Left renal pelvis (tissue), 4 donors: ENCODE measurements around the gene ARHGEF26. TPM values are rescaled to one million over a fixed set of nuclear protein-coding genes. Genes with fewer than 3 reads are reported as not detected.
"Not testable (repeated sequence)": the region's sequence is repeated elsewhere in the genome, so short reads cannot be mapped to it uniquely, and the experiment has no call there.

ENCODE experiments used
- DNase-seq, 4 donors: peaks; one replicate each; pipeline ENCODE4 v3.0.0-alpha.2; 2013; ENCODE audit warnings: low read depth in 4 of 4, low spot score in 3 of 4
- polyA plus RNA-seq, 4 donors: library from polyadenylated mRNA; unstranded; fragments of 120-200 nt; gene quantifications; one replicate each; pipeline ENCODE4 v1.2.1, GENCODE V29; 2013; ENCODE audit not compliant: insufficient read length in 4 of 4

ARHGEF26 gene, protein sequence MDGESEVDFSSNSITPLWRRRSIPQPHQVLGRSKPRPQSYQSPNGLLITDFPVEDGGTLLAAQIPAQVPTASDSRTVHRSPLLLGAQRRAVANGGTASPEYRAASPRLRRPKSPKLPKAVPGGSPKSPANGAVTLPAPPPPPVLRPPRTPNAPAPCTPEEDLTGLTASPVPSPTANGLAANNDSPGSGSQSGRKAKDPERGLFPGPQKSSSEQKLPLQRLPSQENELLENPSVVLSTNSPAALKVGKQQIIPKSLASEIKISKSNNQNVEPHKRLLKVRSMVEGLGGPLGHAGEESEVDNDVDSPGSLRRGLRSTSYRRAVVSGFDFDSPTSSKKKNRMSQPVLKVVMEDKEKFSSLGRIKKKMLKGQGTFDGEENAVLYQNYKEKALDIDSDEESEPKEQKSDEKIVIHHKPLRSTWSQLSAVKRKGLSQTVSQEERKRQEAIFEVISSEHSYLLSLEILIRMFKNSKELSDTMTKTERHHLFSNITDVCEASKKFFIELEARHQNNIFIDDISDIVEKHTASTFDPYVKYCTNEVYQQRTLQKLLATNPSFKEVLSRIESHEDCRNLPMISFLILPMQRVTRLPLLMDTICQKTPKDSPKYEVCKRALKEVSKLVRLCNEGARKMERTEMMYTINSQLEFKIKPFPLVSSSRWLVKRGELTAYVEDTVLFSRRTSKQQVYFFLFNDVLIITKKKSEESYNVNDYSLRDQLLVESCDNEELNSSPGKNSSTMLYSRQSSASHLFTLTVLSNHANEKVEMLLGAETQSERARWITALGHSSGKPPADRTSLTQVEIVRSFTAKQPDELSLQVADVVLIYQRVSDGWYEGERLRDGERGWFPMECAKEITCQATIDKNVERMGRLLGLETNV
- 10 to 100 TPM; 13.6 to 18.3 (median 16.6) TPM for polyA plus RNA-seq

DNA sequence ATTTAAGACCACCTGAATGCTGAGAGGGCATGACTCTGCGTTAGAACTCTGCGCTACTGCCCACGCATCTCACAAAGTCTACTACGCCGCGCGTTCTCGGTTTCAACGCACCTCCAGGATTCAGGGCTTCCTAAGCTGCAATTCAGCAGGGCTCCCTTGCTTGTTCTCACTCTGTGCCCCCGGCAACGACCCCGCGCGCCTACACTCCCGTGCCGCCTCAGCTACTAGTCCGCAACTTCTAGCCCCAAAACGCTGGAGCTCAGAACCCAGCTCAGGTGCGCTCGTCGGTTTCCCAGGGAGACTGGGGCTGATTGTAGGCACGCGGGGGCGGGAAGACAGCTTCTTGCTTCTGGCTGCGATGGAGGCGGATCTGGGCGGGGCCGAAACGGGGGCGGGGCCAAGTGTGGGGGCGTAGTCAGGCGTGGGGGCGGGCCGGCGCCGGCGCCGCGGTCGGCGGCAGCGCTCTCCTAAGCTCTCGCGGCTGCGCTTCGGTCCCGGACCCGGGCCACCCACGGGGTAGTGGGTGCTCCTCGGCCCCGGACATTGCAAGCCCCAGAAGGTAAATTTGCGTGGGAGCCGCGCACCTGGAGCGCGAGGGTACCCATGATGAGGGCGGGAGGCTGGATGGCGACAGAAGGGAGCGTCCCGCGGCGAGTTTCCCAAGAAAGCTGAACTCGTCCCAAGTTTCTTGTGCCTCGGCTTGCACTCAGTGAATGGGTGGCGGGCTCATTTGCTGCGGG is at the start of gene ARHGEF26:
TSS of gene ARHGEF26 (plus strand) at position 430 of the 740 bp plus-strand sequence. CDS start 603 bp downstream, outside the sequence.
- DNase-seq = peak; percentile 63 to 75 (median 72)

DNA sequence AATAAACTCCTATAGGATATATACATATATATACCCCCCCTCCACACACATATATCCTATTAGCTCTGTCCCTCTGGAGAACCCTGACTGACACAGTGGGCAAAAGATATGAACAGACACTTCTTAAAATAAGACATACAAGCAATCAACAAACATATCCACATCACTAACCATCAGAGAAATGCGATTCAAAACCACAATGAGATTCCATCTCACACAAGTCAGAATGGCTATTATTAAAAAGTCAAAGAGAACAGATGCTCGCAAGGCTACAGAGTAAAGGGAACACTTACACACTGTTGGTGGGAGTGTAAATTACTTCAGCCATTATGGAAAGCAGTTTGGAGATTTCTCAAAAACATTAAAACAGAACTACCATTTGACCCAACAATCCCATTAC is 46.2 kb upstream of the ARHGEF26 start:
- no peak for DNase-seq

DNA sequence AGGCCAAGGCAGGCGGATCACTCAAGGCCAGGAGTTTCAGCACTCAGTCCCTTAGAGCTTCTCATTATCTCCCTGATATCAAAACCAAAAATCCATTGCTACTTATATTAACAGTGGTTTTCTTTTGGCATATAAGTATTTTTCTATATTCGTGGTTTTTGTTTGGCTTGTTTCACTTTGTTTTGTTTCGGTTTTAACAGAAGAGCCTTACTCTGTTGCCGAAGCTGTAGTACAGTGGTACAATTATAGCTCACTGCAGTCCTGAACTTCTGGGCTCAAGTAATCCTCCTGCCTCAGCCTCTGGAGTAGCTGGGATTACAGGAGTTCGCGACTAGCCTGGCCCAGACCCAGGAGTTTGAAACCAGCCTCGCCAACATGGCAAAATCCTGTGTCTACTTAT is 42.5 kb upstream of the ARHGEF26 start:
- no peak for DNase-seq

DNA sequence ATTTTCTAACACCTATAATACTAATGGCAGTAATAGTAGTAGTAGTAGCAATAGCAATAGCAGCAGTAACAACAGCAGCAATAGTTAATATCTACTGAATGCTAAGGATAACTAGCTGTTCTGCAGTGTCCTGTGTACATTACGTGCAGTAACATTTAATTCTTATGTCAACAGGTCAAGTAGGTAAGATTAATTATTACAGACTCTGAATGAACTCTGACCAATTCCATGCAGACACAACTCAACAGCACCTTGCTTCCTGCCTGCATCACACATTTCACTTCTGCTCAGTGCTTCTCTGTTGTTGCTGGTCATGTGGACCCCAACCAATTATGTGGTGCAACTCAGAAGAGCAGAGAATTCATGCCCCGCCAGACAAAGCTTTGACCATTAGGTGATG is 39.9 kb upstream of the ARHGEF26 start:
- DNase-seq = no peak

DNA sequence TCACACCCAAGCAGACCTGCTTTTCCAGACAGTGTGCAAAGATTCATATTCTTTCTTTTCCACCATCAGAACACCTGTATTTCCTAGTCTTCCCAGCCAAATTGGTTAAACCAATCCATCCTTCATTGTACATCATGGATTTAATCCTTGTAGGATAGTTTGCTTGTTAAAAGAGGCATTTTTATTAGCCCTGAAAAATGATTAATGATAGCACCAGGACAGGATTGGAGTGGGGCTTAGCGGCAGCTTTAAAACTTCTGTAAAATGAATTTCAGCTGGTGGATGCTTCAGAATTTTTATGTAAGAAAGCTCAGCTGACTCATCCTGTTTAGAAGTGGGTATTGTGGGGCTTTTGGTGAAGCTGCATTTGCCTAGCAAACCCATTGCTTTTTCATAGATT is 36.1 kb upstream of the ARHGEF26 start:
- no peak for DNase-seq

DNA sequence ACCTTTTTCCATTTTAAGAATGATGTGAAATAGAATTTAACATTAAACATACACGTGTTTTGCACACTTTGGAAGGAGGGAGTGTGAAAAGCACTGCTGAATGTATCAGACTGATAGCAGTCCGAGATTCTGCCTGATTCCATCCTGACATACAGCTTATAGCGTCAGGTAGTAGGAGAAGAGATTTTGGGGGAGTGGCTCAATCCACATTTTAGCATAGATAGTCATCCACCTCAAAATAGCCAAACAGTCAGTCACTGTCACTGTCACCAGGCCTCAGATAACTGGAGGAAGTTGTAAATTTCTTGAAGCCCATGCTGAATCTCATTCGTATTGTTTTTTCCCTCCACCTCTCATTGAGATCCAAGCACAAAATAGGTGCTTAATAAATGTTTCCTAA is 35.4 kb upstream of the ARHGEF26 start:
- no peak for DNase-seq

DNA sequence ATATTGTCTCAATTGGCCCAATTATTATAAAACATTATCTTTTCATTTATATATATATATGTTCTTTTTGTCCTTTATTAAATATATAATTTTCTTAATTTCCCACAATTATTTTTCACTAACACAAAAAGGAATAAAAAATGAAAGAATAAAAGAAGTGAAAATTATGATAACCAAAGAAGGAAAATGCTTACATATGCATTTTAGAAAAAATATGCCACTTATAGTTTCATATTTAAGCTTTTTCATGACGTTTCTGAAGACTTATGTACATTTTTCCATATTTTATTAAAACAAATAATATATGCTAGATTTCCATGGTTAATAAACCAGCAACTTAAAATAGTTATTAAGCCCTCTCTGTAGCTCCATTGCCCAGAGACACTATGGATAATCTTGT is 34.9 kb upstream of the ARHGEF26 start:
- DNase-seq = no peak

DNA sequence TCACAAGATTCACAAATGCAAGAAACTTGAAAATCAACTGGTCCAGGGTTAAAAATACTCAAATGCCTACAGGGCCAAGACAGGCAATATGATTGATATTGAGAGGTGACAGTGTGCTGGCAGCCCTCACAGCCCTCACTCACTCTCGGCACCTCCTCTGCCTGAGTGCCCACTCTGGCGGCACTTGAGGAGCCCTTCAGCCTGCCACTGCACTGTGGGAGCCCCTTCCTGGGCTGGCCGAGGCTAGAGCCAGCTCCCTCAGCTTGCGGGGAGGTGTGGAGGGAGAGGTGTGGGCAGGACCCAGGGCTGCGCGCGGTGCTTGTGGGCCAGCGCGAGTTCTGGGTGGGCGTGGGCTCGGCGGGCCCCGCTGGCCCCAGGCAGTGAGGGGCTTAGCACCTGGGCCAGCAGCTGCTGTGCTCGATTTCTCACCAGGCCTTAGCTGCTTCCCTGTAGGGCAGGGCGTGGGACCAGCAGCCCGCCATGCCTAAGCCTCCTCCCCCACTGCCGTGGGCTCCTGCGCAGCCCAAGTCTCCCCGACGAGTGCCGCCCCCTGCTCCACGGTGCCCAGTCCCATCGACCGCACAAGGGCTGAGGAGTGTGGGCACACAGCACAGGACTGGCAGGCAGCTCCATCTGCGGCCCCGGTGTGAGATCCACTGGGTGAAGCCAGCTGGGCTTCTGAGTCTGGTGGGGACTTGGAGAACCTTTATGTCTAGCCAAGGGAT is 33.3 kb upstream of the ARHGEF26 start:
- not testable (repeated sequence) for DNase-seq

DNA sequence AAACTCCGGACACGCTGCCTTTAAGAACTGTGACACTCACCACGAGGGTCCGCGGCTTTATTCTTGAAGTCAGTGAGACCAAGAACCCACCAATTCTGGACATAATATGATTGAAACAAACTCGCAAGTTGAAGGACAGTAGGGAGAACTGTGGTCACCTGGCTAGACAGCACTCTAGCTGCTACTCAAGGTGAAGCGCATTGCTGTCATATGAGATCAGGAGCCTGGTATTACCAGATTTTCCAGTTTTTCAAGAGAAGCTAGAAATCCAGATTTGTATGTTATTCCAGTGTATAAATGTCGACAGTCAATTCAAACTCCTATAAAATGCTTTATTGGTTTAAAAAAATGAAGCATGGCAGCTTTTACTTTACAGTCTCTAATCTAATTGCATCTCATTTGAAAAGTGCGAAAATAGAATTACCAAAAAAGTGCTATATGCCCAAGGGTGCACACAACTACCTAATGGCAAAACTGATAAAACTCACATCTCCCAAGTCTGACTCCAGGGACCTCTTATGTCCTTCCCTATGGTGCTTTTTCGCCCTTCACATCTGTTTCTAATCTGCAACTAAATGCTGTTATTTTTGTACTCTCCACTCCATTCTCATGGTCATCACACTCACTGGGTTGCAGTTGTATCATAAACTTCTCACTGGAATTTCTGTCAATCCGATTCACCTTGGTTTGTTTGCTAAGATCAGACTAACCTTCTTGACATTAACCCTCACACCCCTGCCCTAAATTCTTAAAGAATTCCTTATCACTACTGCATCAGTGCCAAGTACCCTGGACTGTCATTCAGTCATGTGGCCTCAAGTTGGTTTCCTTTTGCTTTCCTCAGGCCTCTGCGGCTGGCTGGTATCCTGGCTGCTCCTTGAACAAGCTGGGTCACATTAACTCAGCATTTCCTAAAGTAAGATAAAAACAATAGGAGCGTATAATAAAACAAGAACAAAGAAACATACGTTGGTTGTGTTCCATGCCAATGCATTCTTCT is 31.5 kb upstream of the ARHGEF26 start:
- no peak for DNase-seq

DNA sequence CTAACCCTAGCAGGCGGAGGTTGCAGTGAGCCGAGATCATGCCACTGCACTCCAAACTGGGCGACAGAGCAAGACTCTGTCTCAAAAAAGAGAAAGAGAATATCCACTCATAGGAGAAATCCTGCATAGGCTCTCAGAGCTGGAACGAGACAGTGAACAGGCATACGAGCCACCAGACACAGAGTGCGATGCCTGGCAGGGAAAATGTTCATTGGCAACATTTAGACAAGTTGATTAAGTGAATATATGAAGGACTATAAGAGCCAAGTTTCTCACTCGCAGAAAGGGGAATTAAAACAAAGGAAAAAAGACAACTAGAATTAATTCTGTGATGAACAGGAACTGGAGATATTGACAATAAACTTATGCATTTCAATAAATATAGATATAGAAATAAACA is 27.1 kb upstream of the ARHGEF26 start:
- no peak for DNase-seq

DNA sequence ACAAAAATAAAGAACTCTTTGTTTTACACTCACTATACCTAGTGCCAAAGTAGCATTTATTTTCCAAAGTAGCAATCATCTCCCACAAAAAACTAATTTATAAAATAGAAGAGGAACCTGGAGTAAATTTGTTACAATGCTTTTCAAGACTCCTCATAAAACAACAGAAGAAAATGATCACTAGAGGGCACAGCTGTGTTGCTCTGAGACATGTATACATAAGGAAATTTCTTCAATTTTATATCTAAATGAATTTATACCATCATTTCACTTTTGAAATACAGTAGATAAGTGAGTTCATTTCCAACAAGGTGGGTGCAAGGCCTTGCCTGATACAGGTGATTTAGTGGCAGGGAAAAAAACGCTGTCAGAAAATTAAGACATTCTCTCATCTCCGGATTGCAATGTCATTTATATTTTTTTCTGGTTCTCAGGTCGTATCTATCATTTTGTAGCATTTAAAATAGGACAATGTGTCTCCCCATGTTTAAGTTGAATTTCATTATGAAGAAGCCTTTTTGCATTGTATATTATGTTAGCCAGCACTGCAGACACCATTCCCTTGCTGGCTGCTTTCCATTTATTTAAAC is 25.3 kb upstream of the ARHGEF26 start:
- no peak for DNase-seq

DNA sequence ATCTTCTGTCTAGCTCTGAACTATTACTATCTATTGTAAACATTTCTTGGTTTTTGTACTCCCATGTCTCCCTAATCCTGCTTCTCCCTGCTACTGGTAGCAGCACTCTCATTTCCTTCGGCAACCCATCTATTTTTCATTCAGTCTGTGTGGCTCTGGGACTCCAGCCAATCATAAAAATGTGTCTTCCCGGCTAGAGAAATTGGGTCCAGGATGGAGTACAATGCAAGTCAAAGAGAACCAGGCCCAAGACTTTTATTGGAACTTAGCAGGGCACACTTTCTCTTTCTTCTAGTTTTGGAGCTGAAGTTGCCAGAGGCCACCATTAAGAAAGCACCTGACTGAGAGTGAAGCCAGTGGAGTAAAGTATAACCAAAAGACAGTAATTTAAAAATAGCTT is 22.8 kb upstream of the ARHGEF26 start:
- no peak for DNase-seq

DNA sequence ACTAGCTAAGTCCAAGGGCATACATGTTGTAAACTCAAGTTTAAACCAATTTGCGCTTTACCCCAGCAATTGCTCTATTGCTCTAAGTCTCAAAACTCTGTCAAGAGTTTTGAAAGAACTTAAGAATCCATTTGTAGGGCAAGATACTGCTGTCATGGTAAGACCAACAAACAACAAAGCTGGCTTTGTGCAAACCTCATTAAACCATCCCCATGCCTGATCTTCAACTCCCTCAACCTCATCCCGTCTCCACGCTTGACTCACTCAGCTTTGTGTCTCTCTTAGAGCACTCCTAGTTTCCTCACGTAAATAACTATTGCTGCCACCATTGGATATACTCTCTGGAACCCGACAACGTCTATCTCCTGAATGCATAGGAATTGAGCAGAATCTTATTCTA is 20.6 kb upstream of the ARHGEF26 start:
- no peak for DNase-seq

DNA sequence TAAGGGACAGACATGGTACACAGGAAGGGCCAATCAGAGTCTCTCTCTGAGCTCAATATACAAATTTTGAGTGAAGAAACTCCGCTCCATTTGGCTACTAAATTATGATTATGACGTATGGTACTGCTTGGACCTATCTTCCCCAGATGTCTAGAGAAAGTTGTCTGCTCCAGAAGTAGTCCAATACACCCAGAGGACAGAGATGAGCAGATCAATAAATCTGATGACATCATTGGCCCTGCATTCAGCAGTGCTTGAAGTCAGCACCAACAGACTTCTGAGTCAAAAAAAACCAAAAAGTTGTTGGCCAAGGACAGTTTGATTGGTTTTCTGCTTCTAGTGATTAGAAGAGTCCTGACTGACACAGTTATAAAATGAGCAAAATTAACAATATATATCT is 19.9 kb upstream of the ARHGEF26 start:
- no peak for DNase-seq

DNA sequence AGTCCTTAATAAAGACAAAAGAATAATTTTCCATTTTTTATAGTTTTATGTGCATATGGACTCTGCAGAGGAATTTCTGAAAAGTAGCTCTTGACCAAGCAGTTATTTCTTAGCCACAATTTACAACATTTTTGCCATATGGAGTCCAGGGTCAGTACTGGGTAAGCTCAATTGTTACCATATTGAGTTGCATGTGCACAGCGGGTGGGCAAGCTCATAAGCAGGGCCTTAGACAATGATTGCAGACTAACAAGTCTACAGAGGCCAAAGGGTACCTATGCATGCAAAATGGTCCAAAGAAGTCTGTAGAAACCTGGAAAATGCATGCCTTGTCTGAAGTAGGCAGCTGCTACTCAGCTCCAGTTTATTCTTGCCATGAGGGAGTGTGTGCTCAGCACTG is 19.0 kb upstream of the ARHGEF26 start:
- no peak for DNase-seq

DNA sequence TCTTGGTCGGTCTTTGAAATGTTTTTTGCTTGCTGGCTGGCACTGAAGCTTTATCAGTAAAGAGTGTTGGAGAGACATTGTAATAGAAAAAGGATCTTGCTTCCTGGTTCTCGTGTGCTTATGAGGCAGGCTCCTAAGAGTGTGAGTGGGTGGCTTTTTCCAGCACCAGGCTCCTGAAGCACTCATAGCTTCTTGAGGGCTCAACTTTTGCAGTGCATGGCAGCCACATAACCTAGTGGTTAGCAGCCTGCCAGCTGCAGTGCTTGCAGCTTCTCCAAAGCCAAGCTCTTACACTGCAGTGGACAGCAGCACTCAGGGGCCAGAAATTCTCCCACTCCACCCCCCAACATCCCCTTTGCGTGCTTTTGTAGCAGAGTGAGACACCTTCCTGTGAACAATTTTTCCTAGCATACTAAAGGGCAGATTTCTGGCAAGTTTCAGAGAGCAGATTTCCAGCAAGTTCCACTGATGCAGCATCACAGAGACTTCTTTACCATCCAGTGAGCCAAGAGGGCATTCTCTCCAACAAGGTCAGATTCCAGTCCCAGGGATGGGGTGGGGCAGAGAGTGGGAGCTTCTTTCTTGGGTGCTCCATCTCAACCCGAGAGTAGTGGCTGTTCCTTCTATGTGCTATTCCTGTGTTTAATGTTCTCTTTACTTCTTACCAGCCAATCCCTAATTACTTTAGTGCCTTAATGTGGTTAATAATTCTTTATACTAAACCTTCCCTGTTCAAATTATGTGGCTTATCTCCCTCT is 15.8 kb upstream of the ARHGEF26 start:
- no peak for DNase-seq

DNA sequence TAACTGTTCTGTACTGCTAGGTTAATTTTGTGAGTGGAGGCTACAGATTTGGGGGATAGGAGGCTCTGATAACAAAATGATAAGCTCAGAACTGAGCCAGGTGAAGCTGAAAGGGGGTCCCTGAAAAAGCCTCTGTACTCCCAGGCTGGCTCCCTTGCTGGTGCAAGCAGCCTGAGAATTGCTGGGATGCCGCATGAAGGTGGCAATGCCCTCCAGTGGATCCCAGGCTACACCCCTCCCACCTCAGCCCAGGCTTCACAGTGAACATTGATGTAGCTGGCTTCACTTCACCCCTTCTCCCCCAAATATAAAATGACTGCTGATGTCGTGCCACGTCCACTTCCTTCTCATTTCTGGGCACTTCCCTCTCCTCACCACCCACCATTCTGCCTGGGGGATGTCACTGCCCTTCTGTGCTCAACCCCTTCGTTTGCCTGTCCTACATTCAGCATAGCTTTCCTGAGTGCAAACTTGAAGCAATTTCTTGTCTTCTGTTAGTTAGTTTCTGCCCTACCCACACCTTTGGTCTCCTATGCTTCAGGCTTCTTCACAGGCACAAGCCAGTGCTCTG is 9.7 kb upstream of the ARHGEF26 start:
- DNase-seq = no peak
